GM21447 (cell line): ENCODE data around the gene CEMIP2.

Experiments
- ATAC-seq: cut with Tn5 transposase; IDR thresholded peaks from one replicate; pipeline ENCODE4 v1.9.1; 2021; ENCODE audit not compliant: unreplicated experiment

CEMIP2 gene

DNA sequence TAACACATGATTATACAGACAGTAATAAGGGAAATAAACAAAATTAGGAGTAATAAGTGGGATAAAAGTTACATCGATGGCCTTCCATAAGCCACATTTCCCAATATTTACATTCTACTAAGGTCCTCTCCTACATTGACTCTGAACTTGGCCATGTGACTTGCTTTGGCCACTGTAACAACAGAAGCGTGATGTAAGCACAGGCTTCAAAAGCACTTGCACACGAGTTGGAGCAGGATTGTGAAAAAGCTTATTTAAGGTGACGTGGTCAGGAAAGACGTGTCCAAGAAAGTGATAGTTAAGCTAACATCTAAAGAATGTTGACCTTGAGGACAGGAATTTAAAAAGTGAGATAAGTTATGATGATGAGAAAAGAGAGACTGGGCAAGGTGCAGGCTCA lies 9.8 kb upstream of the CEMIP2 start:
- no peak for ATAC-seq

DNA sequence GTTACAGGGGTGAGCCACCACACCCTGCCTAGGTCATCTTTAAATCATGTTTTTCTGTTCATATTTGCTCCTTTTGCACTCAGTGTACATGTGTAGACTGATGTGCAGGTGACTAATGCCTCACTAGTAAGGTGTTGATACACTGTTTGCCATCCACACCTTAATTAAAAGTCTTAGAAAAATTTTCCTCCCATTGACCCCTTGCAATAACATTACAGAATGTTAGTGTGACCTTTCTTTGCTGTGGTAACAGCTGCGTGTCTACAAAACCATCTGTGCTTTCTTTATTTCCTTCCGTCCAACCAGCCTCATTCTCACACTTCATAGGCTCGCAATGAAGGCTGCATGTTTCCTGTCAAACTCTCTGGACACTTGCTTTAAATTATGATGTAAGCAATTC lies 6.6 kb upstream of the CEMIP2 start:
- peak; percentile 40 for ATAC-seq

DNA sequence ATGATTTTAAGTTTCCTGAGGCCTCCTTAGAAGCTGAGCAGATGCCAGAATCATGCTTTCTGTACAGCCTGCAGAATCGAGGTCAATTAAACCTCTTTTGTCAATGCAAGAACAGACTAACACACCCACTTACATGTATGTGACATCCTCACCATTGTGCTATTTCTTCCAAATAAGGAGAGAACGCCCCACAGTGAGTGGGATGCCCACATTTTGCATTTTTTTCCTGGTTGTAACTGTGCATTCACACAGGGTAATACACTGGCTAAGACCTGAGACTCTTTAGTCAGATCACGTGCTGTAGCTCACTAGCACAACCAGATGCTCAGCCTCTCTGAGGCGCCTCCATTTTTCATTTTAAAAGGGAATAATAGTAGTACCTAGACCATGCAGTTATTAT lies 4.4 kb upstream of the CEMIP2 start:
- ATAC-seq, result no peak

DNA sequence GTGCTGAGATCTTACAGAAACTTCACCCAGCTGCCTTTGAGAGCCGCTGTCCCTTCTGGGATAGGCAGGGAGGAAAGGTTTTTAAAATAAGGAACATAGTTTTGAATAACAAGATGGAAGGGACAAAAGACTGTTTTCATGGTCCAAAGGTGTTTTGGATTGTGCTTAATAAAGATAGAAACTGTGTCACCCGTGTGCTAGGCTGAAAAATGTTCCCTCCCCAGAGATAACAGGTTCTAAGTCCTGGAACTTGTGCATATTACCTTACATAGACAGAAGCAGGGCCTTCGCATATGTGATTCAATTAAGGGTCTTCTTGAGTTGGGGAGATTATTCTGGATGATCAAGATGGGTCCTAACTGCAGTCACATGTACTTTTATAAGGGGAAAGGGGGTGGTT lies 1.9 kb upstream of the CEMIP2 start:
- no peak for ATAC-seq

DNA sequence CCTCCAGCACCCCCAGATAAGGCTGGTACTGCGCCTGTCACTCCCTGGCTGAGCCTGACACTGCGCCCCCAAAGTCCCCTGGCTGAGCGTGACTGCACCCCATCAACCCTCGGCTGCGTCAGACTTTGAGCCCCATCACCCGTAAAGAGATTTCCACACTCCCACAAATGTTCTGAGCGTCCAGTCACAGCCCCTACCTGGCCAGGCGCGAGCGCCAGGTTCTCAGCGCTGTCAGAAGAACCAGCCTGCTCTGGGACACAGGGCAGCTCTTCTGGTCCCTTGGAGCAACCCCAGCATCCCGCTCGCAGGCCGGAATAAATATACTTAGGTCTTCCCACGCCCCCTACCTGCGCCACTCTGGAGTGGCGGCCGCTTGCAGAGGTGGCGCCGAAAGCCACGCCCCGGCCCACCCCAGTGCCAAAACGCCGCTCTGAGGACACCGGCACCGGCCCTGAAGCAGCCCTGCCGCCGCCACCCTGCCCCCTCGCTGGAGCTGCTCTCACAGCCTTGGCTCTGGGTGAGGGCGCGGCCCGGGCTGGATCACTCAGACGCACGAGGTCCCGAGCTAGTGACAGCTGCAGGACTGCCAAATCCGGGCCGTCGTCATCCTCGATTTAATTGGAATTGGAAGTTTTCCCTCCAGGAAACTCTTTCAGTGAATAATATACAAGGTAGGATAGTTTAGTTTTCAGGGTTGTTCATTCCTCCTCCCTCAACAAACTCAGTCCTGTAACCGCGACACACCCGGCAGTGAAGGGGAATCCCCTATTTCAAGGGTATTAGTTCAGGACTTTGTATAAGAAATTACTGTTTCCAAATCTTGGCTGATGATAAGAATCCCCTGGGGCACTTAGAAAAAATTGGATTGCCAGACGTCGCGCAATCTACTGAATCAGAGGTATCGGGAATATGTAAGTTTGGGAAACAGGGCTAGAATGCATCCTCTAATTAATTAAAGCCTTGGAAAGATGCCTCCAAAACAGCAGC lies 1.2 kb upstream of the CEMIP2 start:
- peak; percentile 34 for ATAC-seq

DNA sequence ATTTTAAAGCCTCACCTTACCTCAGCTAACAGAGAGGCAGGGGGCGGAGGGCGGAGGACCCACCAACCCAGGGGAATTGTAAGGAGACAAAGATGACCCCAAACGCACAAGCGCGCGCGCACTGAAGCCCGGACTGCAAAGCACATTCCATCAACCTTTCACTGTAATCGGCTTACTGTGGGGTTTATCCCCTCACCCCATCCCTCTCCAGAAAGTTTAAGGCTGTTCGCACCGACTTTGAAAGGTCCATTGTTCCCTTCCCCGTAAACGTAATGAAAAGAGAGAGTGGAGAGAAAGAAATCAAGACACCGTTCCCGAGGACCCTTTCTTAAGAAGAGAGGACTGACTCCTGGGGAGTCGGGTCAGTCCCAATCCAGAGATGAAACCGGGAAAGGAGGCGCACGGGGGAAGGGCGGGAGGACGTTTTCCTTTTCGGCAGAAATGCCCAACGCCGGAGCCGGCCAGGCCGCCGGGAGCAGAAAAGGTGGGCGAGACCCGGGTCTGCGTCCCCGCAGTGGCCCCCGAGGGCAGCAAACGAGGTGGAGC lies 464 bp downstream of the CEMIP2 start:
- ATAC-seq, result no peak

DNA sequence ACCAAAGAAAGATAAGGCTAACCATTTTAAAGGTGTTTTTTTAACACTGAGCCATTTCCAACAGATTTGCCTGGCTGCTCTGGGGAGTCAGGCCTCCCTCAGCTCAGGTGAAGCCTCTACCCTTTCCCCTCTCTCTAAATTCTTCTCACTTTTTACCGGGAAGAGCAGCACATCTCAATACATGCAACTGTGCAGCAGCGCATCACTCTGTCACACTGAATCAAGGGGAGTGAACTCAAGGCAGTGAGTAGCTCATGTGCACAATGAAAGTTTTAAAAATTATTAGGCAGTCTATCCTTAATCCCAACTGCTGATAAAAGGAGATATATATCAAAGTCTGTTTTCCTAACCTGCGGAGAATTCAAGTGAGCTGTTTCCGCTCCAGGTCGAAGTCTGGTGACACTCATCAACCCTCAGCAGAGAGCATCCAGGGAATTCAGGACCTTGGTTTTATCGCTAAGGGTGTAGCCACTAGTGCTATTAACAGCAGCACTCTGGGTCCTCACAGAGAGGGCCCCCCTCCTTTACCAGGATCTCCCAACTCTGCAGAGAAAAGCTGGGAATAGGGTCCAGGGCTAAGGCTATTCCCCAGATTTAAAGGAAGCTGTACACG lies 1.0 kb downstream of the CEMIP2 start:
- ATAC-seq, result no peak

DNA sequence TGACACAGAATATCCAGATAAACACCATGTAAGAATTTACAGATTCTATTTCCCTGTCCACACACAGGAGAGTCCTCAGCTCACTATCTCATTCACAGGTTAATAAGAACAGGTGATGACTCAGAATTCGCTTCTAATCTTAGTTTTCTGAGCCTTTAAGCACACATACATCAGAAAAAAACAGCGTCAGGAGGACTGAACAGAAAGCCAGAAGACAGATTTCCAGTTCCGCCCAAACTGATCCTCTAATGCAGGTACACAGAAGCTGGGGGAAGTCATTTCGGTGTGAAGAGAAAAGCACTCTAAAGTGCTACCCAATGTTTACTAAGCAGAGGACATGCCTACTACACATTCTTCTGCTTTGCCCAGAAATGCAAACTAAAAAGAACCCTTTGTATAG lies 1.6 kb downstream of the CEMIP2 start:
- ATAC-seq, result peak; percentile 28

DNA sequence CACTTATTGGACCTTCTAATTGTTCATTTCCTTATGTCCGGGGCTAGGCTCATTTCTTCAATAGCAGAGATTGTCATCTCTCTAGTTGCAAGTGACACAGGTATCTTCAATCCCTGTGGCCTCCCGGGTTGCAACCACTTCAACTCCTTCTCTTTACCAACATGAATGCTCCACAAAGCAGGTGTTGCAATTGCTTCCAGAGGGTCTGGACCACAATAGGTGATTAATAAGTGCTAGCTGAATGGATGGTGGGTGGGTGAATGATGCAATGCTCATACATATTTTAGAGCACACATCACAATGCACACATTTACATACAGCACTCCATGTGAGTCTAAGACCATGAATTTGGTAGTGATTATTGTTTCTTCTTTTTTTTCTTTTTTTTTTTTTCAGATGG lies 2.6 kb downstream of the CEMIP2 start:
- ATAC-seq, result no peak

DNA sequence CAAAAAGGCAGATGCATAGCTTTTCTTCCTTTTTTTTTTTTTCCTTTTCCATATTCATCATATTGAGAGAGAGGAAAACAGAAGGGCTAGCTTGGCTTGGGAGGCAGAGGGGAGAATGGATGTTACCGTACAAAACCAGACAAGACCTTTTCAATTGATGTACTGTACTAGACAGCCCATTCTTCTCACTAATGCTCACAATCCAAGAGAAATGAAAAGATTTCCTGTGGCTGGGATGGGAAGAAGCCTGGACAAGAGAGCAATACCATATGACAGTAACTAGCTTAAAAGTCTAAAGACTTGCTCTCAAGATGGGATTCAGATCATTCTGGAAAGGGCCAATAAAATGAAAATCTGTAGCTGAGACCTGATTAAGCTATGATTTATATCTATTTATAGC lies 3.4 kb downstream of the CEMIP2 start:
- no peak for ATAC-seq

DNA sequence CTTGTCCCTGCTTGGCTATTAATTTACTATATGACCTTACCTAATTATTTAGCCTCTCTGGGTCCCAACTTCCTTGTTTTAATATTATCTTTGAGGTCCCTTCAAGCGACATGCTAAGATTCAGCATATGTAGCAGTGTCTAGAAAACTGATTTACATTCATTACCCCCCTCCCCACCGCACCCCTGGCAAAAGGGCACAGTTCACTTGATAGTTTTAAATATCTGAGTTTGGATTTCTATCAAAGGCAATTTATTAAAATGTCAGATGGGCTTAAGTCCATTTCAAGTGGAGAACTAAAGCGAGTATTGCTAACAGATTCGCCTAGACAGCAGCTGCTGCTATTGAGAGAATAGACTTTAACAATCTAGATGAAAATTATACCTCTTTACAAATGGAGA lies 3.9 kb downstream of the CEMIP2 start:
- no peak for ATAC-seq

DNA sequence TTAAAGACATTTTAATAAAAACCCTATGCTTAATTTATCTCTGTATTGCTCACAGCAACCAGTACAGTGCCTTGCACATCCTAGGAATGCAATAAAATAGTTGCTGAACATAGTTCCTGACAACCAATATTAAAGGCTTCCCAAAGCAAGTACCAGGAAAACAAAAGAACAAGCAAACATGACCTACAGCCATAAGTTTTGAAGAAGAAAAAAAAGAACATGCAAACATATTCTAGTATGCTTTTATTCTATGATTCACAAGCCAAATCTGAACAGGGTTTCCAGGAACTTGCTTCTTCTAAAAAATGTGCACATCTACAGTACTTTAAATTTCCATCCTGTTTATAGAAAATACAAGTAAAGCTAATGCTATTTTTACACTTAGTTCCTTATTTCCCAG lies 4.5 kb downstream of the CEMIP2 start:
- ATAC-seq, result no peak

DNA sequence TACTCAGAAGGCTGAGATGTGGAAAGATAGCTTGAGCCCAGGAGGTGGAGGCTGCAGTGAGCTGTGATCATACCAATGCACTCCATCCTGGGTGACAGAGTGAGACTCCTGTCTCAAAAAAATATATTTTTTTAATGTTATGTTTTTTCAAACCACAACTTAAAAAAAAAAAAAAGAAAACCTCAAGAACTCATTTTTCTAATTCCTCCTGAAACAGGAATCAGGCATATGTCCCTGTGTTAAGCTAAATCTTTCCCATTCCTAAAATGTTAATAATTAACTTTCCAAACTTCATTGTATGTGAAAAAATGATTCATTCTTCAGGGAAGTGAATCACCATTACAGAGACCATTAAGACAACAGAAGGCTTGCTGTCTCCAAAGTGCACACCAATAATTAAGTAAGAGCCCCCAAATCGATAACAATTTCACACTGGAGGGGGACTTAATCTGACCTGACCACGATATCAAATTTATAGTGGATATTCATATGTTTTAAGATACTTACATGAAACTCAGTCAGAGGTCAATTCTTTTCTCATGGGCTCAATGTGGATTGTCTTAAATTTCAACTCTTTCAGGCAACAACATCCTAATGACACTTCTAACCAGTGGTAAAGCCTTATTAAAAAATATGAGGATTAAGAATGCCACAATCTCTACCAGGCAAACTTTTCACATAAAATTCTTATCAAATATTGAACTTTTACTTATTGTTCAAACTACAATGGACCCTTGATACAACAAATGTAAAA lies 5.2 kb downstream of the CEMIP2 start:
- ATAC-seq, result no peak

DNA sequence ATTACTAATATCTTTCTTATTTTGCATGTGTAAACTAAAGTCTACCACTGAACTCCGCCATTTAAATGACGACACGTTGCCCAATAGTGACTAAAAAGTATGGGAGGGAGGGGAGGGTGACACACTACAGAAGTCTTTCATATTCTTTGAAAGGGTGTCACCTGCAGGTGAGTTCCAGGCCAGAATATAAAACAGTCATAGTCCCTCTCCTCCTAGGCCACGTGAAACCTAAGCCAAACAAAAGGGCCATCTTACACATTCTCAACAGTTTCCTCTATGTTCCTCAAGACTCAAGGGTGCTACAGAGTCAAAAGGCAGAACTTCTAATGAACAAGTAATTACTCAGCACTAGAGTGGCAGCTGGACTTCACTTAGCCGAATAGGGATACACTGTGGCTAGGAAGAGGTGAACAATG lies 6.4 kb downstream of the CEMIP2 start:
- no peak for ATAC-seq

DNA sequence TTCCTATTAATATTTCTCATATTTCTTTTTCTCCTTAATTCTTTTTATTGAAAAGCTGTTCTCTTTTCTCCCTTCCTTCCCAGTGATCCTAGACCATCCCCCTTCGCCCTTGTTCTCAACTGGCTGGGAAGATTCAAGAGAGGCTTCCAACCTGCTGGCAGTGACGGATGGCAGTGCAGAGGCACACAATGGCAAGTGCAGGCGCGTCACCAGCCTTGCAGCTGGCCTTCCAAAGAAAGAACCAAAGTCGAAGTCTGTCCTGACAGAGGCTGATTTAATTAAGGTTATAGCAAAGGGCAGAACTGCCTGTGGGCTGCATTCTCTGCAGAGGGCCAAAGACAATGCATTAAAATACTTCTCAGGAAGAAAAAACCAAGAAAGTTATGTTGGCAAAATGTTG lies 7.4 kb downstream of the CEMIP2 start:
- ATAC-seq, result no peak

DNA sequence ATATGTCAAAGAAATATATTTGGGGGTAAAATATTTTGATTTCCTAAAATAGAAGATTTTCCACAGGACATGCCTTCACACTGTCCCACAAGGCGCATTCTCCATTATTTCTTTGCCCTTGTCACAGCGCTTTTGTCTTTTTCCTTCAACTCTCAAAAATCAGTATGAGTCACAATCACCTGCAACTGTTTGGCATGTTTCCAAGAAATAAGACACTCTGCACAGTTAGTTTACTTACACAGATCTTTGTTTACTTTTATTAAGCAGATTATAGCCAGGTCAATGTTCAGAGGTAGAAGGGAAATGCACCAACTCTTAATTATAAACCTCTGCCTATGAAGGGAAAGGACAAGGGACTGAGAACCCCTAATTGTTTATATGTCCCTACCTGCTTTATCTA lies 9.5 kb downstream of the CEMIP2 start:
- ATAC-seq, result no peak

DNA sequence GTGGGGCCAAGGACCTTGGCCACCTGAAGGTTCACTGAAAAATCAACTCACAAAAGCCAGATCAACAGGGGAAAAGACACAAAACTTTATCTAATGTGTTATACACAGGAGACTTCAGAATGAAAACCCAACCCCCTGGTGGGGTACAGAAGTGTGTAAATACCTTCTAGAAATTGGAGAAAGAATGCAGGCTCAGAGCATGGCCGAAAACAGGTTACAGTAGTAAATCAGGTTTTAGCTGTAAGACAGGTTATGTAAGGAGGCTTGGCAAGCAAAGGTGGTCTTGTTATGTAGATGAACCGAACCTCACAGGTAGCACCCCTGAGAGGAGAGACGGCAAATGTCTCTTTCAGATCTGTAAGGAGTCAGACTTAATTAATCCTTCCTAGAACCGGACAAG lies 10.0 kb downstream of the CEMIP2 start:
- no peak for ATAC-seq

DNA sequence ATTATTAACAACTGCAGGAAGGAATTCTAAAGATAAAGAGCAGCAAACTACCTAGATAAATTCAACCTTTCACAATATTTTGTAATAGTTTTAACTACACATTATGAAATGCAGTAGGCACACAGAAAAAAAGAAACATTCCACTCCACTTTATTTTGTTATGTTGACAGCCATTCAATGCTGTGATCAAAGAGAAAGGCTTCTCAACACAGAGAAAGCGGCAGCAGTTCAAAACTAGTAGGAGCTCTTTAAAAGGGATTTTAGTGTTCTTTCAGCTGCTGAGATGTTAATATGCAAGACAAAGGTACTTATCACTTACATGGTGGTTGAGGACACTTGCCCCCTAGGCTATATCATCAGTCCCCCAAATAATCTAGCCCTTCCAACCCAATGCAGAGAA lies 11.6 kb downstream of the CEMIP2 start:
- ATAC-seq, result no peak

DNA sequence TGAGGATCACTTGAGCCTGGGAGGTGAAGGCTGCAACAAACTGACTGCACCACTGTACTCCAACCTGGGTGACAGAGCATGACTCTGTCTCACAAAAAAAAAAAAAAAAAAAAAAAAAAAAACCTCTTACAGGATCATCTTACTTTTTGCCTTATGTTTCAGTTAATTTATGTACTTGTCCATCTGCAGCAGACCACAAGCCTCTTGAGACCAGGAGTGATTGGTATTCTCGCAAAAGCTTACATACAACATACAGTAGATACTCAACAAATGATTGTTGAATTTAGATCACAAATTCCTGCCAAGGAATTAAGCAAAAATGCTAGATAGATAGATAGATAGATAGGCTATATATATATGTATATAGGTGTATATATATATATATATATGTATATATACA lies 12.4 kb downstream of the CEMIP2 start:
- no peak for ATAC-seq

DNA sequence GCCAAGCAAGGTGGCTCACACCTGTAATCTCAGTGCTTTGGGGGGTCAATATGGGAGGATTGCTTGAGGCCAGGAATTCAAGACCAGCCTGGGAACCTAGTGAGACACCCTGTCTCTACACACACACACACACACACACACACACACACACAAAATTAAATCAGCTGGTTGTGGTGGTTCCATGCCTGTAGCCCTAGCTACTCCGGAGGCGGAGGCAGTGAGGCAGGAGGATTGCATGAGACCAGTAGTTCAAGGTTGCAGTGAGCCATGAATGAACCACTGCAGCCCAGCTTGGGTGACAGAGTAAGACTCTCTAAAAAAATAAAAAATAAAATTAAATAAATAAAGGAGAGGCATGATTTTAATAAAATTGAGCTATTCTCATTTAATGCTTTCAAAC lies 13.1 kb downstream of the CEMIP2 start:
- ATAC-seq, result no peak

DNA sequence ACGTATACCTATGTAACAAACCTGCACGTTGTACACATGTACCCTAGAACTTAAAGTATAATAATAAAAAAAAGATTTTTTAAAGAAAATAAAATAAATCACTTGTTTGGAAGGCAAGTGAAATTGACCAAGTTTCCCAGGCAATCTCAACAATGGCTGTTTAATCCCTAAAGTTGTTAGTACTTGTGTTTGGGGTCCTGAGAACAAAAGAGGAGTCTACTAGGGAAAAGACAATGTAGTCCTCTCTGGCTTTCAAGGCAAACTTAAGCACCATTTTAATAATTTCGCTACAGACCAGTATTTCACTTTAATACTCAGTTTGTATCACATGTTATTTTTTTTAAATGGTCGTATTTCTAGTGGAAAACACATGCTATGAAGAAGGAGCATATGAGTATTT lies 14.2 kb downstream of the CEMIP2 start:
- no peak for ATAC-seq

DNA sequence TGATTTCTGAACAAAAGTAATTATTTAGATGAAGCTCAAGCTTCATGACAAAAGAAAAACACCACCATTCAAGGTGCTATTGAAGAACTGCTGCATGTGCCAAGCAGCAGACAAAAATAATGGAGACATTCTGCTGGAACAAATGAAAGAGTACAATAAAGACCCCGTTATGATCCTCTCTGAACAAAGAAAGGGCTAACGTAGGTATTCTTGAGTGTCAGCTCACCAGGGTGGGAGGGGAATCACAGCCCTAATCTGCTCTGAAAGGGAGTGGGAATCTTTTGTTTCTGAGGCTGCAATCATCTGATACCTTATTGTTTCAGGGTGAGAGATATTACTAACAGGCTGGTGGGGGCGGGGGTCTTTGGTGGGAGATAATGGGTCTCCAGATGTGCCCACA lies 15.4 kb downstream of the CEMIP2 start:
- ATAC-seq, result no peak
